Measurements from ENCODE around the gene HERPUD2. TPM values are rescaled to one million over a fixed set of nuclear protein-coding genes. Genes with fewer than 3 reads are reported as not detected.

Gene HERPUD2
- total RNA-seq, 1 donor from 2014 or later, result 28.0 TPM

DNA sequence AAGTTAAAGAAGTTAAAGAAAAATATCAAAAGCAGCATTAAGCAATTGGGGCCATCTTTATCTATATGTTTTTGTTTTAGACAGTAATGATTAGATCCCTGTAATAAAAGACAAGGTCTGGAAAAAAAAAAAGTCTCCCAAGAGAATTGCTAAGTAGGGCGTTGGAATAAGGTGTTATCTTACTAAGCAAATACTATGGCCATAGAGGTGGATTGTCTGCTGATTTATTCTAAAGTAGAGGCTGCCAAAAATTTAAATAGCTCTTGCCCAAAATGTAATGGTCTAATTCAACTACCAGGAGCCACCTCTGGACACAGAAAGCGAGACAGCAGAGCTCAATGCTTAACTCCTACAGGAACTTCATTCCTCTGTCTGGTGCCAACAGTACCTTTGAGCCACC is 71.6 kb downstream of the HERPUD2 start:
- Mint-ChIP-seq H3K4me1 (no peaks in the 10 kb centered on the region), H3K4me3 (no peak overlapping the region), H3K36me3 (ENCODE audit: low read depth) (no peaks in the 10 kb centered on the region), H3K27me3 (ENCODE audit: low read depth) (no peaks in the 10 kb centered on the region), H3K27ac (ENCODE audit: unreplicated experiment) (no peak overlapping the region), H3K9me3 (no peaks in the 10 kb centered on the region)
- TF ChIP-seq, protein P1, sequence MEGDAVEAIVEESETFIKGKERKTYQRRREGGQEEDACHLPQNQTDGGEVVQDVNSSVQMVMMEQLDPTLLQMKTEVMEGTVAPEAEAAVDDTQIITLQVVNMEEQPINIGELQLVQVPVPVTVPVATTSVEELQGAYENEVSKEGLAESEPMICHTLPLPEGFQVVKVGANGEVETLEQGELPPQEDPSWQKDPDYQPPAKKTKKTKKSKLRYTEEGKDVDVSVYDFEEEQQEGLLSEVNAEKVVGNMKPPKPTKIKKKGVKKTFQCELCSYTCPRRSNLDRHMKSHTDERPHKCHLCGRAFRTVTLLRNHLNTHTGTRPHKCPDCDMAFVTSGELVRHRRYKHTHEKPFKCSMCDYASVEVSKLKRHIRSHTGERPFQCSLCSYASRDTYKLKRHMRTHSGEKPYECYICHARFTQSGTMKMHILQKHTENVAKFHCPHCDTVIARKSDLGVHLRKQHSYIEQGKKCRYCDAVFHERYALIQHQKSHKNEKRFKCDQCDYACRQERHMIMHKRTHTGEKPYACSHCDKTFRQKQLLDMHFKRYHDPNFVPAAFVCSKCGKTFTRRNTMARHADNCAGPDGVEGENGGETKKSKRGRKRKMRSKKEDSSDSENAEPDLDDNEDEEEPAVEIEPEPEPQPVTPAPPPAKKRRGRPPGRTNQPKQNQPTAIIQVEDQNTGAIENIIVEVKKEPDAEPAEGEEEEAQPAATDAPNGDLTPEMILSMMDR (conservative IDR thresholded peaks at IDR 0.05), result no peak
- DNase-seq (ENCODE audit: low read depth, low spot score), result no peak

GRCh38 chr7:35619863-35620262 is 75.1 kb downstream of the HERPUD2 start:
- DNase-seq (ENCODE audit: low read depth, low spot score), result no peak

DNA sequence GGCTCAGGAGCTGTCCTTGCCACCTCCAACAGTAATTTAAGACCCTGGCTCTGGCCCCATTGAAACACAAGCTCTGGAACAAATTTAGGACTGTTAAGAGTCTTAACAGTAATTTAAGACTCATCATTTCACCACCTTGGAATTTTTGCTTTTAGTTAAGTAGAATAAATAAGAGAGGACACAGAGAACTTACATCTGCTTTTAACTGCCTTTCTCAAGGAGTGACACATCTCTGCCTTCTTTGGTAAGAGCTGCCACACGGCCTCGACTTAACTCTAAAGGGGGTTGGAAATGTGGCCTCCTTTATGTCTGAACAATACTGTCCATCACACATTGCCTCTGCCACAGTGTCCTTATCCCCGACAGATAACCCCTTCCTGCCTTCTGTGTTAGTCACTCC is 77.9 kb downstream of the HERPUD2 start:
- H3K4me3 Mint-ChIP-seq, result no peak overlapping the region
- TF ChIP-seq, protein P1 (conservative IDR thresholded peaks at IDR 0.05), result no peak
- H3K27me3 Mint-ChIP-seq (ENCODE audit: low read depth), result no peaks in the 10 kb centered on the region
- peaks cover 2% of the 10 kb centered on the region for H3K36me3 Mint-ChIP-seq (ENCODE audit: low read depth)
- H3K27ac Mint-ChIP-seq (ENCODE audit: unreplicated experiment), result no peak overlapping the region
- DNase-seq (ENCODE audit: low read depth, low spot score), result no peak
- peaks cover 8% of the 10 kb centered on the region for H3K4me1 Mint-ChIP-seq
- H3K9me3 Mint-ChIP-seq, result no peaks in the 10 kb centered on the region

More at GRCh38 chr7:35619863-35620262, 75.1 kb downstream of the HERPUD2 start:
- Mint-ChIP-seq H3K4me3 (no peak overlapping the region), H3K4me1 (peaks cover 8% of the 10 kb centered on the region), H3K9me3 (no peaks in the 10 kb centered on the region), H3K27ac (ENCODE audit: unreplicated experiment) (no peak overlapping the region), H3K36me3 (ENCODE audit: low read depth) (peaks cover under 1% of the 10 kb centered on the region), H3K27me3 (ENCODE audit: low read depth) (no peaks in the 10 kb centered on the region)
- TF ChIP-seq, protein P1 (conservative IDR thresholded peaks at IDR 0.05), result no peak

DNA sequence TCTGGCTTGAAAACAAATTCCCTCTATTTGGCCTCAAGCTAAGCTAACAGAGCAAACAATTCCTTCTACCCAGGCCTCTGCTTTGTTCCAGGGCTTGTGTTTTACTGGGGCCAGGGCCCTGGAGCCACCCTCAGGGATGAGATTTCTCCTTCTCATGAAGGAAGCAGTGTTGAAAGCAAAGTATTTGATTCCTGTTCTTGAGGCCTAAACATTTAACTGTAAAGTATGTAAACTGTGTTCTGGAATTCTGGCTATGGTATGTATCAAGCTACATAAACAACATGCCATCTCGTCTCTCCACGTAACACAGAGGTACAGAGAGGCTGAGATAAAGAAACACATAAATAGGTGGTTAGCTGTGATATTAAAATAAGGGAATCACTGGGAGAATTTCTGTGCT is 81.8 kb downstream of the HERPUD2 start:
- peaks cover 8% of the 10 kb centered on the region for H3K4me1 Mint-ChIP-seq
- peaks cover 2% of the 10 kb centered on the region for H3K9me3 Mint-ChIP-seq
- H3K27me3 Mint-ChIP-seq (ENCODE audit: low read depth), result no peaks in the 10 kb centered on the region
- TF ChIP-seq, protein P1 (conservative IDR thresholded peaks at IDR 0.05), result no peak
- no peak for DNase-seq (ENCODE audit: low read depth, low spot score)
- H3K4me3 Mint-ChIP-seq, result no peak overlapping the region
- H3K36me3 Mint-ChIP-seq (ENCODE audit: low read depth), result peaks cover 8% of the 10 kb centered on the region
- no peak overlapping the region for H3K27ac Mint-ChIP-seq (ENCODE audit: unreplicated experiment)

GRCh38 chr7:35605760-35606159 is 89.2 kb downstream of the HERPUD2 start:
- no peaks in the 10 kb centered on the region for H3K4me1 Mint-ChIP-seq
- no peak for DNase-seq (ENCODE audit: low read depth, low spot score)
- peaks cover 16% of the 10 kb centered on the region for H3K36me3 Mint-ChIP-seq (ENCODE audit: low read depth)
- H3K4me3 Mint-ChIP-seq, result no peak overlapping the region
- TF ChIP-seq, protein P1 (conservative IDR thresholded peaks at IDR 0.05), result no peak
- H3K27me3 Mint-ChIP-seq (ENCODE audit: low read depth), result no peaks in the 10 kb centered on the region
- no peak overlapping the region for H3K27ac Mint-ChIP-seq (ENCODE audit: unreplicated experiment)
- H3K9me3 Mint-ChIP-seq, result peaks cover 17% of the 10 kb centered on the region

- H3K4me1 Mint-ChIP-seq, result no peaks in the 10 kb centered on the region
- peaks cover 15% of the 10 kb centered on the region for H3K9me3 Mint-ChIP-seq
- no peak overlapping the region for H3K4me3 Mint-ChIP-seq
- no peak for DNase-seq (ENCODE audit: low read depth, low spot score)
- H3K27me3 Mint-ChIP-seq (ENCODE audit: low read depth), result no peaks in the 10 kb centered on the region
- H3K36me3 Mint-ChIP-seq (ENCODE audit: low read depth), result peaks cover 16% of the 10 kb centered on the region
- no peak overlapping the region for H3K27ac Mint-ChIP-seq (ENCODE audit: unreplicated experiment)
- TF ChIP-seq, protein P1 (conservative IDR thresholded peaks at IDR 0.05), result no peak
Observed at GRCh38 chr7:35604595-35604994, 90.3 kb downstream of the HERPUD2 start.
